ENCODE measurements around the gene TOMM5.
"Not testable (repeated sequence)": the region's sequence is repeated elsewhere in the genome, so short reads cannot be mapped to it uniquely, and the experiment has no call there.

The TOMM5 gene

DNA sequence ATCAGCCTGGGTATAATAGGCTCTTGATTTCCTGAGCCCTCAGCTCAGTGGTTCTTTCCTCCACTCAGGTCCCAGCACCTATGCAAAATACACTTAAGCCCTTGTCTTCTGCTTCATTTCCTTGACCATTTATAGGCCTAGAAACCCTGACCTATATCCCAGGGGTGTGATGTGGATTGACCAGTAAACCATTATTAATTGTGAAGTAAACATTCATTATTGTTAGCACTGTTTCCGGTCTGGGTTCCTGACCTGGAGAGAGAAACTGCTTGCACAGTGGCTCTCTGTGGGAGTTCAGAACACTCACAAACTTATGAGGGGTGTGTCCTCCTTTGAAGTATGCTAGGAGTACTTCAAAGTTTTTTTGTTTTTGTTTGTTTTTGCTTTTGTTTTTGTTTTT is 19.6 kb upstream of the TOMM5 start:
- DNase-seq (ENCODE audit: low read depth in 2 of 2): no peak

DNA sequence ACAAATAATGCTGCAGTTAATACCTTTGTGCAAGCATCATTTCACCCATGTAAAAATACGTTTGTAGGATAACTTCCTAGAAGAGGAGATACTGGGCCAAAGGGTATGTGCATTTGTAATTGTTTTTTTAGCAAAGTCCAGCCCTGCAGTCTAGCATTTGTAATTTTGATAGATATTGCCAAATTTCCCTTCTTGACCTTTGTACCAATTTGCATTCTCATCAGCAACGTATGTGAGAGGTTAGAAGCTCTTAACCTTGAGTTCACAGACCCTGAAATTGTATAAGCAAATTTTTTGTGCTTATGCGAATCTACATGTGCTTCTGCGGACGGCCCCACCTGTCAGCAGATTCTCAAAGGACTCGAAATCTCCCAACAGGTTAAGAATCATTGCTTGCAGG is 18.6 kb upstream of the TOMM5 start:
- no peak for DNase-seq (ENCODE audit: low read depth in 2 of 2)

DNA sequence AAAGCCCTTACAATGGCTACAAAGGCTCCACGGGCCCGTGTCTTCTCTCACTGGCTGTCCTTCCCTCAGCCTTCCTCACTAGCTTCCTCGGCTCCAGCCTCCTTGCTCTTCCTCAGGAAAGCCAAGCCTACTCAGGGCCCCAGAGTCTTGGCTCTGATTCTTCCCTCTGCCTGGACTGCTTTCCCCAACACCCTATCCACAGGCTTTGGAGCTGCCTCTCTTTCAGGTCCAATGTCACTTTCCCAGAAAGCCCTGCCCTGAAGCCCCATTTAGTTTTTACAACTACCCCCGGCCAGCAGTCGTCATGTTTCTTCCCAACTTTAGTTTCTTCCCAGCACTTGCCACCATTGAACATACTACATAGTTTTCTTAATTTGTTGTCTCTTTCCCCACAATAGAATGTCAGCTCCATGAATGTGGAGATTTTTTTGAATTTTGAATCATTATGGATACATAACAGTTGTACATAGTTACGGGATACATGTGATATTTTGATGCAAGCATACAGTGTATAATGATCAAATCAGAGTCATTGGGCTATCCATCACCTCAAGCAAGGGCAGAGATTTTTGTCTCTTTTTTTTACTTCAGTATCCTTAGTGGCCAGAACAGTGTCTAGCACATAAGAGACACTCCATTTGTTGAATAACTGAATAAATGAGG is 17.5 kb upstream of the TOMM5 start:
- DNase-seq (ENCODE audit: low read depth in 2 of 2): no peak

DNA sequence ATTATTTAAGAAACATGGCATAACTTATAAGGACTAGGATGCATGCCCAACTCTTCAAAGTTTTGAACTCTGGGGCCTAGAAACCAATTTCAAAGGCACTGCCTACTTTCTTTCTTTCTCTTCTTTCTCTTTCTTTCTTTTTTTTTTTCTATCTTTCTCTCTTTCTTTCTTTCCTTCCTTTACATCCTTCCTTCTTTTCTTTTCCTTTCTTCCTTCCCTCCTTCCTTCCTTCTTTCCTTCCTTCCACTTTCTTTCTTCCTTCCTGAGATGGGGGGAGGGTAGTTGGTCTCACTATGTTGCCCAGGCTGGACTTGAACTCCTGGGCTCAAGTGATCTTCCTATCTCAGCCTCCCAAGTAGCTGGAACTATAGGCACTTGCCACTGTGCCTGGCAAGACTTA is 15.9 kb upstream of the TOMM5 start:
- DNase-seq (ENCODE audit: low read depth in 2 of 2): no peak

DNA sequence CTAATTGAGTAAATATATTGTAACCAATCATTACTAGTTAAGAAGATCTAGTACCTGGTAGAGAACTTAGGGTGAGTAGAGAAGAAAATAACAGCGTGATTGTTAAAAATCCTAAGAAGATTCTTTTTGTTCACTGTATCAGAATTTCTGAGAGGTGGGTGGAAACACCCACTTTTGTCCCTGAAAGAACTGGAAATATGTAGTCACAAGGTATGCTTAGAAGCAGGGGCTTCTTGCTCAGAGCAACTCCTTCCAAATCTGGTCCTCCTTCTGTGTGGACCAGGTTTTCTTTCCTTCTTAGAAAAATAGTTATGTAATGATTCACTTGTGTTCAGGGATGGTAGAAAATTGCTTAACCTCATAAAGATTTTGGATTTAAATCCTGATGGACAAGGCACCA is 11.9 kb upstream of the TOMM5 start:
- DNase-seq (ENCODE audit: low read depth in 2 of 2): no peak

DNA sequence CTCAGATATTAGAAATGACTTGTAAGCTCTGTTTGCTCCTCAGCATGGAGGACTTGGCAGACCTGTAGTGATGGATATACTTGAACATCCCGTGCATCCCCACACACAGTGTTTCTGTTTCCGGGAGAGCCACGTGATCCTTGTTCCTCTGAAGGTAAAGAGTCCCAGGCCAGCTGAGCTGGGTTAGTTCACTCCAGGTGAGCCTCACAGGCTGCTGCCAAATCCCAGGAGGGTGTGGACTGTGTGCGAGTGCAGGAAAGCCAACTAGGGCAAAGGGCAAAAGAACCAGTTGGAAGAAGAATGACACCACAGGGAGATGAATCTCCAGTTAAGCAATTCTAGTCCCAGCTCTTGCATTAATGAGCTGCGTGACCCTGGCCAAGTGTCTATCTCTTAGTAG is 10.4 kb upstream of the TOMM5 start:
- no peak for DNase-seq (ENCODE audit: low read depth in 2 of 2)

DNA sequence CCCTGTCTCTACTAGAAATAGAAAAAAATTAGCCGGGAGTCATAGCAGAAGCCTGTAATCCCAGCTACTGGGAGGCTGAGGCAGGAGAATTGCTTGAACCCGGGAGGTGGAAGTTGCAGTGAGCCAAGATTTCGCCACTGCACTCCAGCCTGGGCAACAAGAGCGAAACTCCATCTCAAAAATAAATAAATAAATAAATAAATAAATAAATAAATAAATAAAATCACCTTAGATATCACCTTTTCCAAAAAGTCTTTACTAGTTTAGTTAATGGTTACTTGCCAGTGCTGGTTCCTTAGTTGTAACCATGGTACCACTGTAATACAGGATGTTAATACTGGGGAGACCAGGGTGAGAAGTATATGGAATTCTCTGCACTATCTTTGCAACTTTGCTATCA is 9.7 kb upstream of the TOMM5 start:
- DNase-seq (ENCODE audit: low read depth in 2 of 2): not testable (repeated sequence)

DNA sequence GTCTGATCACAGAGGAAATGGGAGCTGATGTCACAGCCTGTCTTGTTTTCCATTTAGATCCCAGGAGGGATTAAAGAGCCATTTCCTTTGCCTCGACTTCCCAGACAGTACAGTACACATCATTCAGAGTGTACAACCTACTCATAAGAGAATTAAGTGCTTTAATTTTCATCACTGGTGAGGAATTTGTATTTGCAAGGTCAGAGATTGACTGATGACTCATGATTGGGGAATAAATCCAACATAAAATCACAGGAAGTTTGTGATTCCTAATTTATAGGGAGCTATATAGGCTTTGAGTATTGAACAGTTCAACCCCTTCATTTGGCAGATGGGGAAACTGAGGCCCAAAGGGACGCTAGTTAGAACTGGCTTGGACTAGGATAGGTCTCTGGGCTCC is 4.1 kb upstream of the TOMM5 start:
- no peak for DNase-seq (ENCODE audit: low read depth in 2 of 2)

DNA sequence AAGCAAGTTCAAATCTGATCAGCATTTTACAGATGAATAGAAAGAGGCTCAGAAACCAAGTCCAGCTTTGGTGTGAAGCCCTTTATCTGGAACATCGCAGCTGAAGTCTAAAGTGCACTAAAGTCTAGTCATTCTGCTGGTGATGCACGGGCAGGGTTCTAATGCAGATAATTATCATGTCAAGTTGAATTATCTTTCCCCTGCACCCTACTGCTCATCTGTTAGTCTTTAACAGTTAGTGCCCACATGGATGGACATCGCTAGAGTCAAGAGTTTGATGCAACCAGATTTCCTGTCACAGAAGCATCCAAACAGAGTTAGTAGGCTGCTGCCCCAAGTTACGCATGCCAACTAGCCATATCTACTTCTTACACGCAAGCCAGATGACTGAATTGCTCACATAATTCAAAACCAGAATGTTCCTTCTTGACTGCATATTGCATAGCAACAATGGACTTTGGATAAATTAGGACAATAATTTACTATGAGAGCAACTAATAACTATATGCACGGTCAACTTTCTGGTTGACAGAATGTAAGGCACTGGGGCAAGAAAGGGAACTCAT is 1.6 kb upstream of the TOMM5 start:
- DNase-seq (ENCODE audit: low read depth in 2 of 2): no peak

DNA sequence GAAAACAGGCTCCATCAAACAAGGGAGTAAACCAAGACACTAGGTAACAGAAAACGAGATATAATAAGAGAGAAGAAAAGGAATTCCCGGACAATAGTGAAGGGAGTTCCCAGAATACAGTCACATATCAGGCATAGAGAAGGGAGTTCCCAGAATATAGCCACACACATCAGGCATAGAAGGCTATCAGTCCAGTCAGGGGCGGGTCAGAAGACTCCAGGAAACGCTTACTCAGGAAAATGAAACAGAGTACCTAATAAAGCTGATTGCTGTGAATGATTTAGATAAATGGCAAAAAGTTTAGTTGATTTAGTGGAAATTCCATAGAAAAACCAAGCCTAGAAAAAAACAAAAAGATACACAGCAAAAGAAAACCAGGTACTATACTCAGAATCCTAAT is 4.9 kb downstream of the TOMM5 start:
- no peak for DNase-seq (ENCODE audit: low read depth in 2 of 2)

DNA sequence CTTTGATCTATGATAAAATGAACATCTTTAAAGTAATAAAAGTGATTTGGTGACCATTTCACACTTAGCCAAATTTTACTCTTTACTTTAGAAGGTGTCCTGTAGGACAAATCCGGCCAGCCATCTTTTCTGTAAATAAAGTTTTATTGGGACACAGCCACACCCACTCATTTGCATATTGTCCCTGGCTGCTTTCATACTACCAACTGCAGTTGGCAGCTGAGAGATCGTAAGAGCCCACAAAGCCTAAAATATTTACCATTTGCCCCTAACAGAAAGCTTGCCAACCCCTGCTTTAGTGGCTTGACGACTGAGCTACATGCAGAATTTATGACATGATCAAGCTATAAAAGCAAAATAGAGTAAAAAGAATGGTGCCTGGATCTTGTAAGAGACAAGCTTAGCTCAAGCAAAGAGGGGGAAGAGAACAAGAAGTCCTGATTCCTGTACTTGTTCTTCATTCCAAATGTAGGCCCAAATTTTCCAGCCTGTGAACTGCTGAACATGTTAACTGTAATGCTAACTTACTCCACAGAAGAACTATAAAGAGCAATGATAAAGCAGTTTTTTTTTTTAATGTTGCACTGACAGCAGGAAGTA is 8.8 kb downstream of the TOMM5 start:
- DNase-seq (ENCODE audit: low read depth in 2 of 2): no peak

DNA sequence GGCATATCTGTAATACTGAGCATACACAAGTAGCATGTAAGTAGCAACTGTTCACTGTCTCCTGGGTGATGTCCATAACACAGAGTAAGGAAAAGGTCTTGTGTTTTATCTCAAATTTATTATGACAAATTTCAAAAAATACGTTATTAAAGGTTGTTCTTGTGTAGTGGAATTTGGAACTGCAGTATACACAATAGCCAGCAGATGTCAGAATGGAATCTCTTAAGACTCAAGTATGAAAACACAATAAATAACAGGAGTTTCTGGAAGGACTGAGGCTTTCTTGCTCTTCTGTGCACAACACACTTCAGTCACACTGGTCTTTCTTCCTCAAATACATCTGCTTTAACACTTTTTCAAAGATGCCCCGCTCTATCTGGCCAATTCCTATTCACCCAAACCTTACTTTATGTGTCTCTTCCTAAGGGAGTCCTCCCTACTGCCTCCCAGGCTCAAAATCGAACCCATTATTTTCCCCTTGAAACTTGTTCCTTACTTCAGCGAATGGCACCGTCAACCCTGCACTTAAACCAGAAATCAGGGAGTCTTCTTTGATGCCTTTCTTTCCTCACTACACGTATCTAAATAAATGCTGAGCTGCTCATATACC is 9.7 kb downstream of the TOMM5 start:
- DNase-seq (ENCODE audit: low read depth in 2 of 2): no peak

DNA sequence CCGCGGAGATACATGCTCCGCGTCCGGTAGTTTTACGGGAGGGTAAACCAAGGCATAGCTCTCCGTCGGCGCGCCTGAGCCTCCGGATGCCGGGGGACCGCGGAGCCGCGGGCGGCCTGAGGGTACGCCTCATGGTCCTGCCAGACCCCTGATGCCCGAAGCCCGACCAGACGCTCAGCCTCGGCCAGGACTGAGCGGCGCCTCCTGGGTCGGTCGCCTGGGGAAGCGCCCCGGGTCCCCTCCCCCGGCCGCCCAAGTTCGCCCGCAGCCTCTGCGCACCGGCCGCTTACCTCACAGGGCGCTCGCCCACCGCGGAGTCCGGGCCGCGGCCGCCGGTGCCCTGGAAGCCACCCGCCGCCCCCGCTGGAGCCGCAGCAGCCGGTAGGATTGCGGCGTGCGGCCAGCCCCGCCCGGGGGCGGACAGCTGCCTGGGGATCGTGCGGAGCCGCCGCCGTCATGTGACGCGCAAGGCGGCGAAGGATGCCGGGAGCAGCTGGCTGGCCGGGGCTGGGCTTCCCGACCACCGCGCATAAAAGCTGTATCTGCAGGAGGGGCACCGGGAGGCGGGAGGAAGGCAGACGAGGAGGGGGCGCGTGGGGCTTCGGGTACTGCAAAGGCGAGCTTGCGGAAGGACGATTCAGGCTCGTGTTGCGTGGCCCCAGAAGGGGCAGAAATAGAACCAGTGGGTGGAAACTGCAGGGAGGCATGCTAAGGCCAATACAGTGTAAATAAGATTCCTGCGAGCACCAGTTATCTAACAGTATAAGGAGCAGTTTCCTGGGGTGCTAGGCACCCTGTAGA is 16.3 kb downstream of the TOMM5 start, which contains the start of gene FBXO10:
Gene FBXO10 (minus strand): TSS at position 460 of the 801 bp plus-strand sequence. CDS start 34,612 bp downstream, outside the sequence.
- peak in 1 of 2 donors; percentile 0 for DNase-seq (ENCODE audit: low read depth in 2 of 2)

DNA sequence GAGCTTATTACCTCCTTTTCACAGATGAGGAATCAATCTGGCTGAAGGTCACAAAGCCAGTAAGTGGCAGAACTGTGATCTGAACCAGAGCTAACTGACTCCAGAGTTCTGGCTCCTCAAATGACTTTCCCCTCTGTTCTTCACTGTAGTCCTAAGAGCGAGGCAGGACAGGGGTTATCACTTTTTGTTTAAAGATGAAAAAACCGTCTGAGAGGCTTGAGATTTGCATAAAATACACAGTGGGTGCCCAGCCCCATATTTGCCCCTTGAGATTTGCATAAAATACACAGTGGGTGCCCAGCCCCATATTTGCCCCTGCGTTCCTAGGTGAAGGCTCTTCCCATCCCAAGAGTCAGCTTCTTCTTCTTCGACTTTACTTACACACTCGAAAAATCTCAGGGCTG is 16.9 kb downstream of the TOMM5 start:
- no peak for DNase-seq (ENCODE audit: low read depth in 2 of 2)

DNA sequence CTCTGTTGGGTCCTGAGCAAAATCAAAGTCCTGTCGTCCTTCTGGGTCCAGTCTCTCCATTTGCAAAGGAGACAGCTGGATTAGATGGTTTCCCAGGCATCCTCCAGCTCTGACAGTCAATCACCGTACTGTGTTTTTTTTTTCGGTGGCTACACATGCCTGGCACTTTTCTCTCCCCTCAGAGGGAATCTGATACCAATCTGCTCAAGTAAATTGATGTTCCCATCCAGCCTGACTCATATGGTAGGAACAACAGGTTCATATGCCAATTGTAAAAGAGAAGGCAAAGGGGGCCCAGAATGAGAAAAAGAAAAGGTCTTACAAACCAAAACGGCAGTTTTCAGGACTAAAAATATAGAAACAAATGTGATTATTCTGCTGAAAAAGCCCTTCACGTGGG is 17.4 kb downstream of the TOMM5 start:
- DNase-seq (ENCODE audit: low read depth in 2 of 2): no peak

DNA sequence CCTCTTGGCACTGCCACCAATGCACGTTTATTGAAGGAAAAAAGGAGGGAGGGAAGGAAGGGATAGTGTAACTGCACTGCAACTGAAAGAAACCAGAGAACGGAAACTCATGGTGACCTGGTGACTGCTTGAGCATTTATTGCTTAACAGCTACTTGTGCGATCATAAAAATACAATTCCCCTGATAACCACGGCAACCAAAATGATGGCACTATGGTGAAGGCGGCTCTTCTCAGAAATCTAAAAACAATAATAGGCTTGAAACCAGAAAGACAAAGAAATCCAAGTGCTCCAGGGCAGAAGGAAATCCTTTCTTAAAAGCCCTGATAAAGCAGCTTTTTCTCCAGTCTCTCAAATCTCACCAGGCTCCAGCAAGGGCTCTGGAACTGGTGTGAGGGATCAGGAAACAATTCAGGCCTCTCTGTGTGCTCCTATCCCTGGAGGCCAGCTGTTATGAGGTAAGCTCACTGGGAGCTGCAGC is 18.1 kb downstream of the TOMM5 start:
- DNase-seq (ENCODE audit: low read depth in 2 of 2): no peak

DNA sequence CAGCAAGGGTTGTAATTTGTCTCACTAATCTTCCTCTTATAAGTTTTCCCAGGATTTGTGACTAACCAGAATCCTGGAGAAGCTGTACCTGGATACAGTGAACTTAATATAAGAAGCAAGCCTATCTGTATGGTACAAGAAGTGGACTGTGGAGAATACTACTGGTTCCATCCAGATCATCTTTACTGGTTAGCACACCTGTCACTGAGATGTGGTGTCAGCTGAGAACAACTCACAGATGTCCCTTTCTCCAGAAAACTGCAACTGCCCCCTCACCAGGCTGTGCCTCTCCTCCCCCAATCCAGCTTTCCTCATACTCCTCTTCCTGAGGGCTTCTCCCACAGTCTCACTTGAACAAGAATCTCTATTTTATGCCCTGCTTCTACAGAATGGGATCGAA is 21.1 kb downstream of the TOMM5 start:
- no peak for DNase-seq (ENCODE audit: low read depth in 2 of 2)

DNA sequence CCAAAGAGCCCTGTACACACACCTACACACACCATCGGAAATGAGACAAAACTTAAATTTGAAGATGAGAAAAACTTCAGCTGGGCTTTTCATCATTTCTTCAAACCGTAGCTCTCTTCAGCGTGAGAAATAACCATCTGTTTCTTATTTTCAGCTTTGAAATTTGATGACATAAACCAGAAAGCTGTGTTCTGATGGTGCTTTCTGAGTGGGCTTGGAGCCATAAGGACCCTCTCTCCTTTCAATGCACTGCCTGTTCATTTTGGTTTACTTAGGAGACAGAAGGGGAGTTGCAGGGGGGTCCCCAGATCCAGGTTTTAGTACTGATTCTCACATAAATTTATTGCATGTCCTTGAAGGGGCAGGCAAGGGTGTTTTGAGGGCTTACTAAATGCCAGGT is 25.7 kb downstream of the TOMM5 start:
- no peak for DNase-seq (ENCODE audit: low read depth in 2 of 2)

DNA sequence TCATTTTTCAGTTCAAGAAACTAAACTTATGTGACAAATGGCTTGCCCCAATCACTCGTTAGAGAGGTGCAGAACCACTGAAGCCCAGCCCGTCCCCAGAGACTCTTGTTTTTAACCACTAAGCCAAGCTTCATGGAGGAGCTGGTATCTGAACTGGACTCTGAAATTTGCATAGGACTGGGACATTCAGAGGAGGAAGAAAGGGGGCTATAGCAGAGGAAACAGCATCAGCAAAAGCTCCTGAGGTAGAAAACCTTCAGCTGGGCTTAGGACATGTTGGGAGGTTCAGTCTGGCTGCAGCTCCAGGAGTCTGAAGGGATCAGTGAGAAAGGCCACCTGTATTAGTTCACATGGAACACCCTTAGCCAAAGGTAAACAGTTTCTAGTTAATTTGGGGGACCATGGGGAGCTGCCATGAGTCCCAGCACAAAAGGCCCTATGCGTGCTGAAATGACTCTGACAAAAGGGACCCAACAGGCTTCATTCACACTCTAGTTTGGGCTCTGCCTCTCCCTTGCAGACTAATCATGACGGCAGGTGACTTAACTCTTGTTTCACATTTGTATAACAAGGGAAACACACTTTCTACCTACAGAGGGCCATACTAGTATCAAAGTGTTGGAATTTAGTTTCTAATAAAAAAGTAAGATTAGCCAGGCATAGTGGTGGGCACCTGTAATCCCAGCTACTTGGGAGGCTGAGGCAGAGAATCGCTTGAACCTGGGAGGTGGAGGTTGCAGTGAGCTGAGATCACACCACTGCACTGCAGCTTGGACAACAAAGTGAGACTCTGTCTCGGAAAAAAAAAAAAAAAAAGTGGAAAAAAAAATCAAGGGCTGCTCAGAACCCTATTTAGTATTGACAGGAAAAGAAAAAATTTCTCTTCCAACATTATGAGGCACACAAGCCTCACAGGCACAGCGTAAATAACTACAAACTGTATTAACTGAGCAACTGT is 26.5 kb downstream of the TOMM5 start:
- no peak for DNase-seq (ENCODE audit: low read depth in 2 of 2)

DNA sequence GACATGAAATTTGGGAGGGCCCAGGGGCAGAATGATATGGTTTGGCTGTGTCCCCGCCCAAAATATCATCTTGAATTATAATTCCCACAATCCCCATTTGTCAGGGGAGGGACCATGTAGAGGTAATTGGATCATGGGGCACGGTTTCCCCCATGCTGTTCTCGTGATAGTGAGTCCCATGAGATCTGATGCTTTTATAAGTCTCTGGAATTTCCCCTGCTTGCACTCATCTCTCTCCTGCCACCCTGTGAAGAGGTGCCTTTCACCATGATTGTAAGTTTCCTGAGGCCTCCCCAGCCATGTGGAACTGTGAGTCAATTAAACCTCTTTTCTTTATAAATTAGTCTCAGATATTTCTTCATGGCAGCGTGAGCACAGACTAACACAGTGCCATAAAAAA is 27.5 kb downstream of the TOMM5 start:
- DNase-seq (ENCODE audit: low read depth in 2 of 2): no peak

Measured in activated CD8-positive, alpha-beta memory T cell treated with anti-CD3 and anti-CD28 coated beads for 4 hours (primary cell).